GM18951 (cell line): ENCODE data around the gene SLC51B.
"Not testable (repeated sequence)": the region's sequence is repeated elsewhere in the genome, so short reads cannot be mapped to it uniquely, and the experiment has no call there.

ENCODE experiments used
- POLR2A ChIP-seq: IDR thresholded peaks from 4 replicates; pipeline ENCODE4 v1.6.1; 2011; ENCODE audit warnings: mild to moderate bottlenecking; ENCODE audit not compliant: insufficient read length, insufficient read depth; ENCODE audit errors: extremely low read depth
- in situ Hi-C: fragments of 300-500 bp; cut with MboI; formaldehyde crosslinking; loops from one replicate; pipeline ENCODE4 v1.12.0; 2022; ENCODE audit warnings: low sequenced_read_pairs, mixed read lengths, inconsistent platforms; ENCODE audit not compliant: unreplicated experiment

SLC51B gene

GRCh38 chr15:65062061-65062460, 16.9 kb downstream of the SLC51B start:
- in situ Hi-C loops = no loop called here
- TF ChIP-seq POLR2A = no peak

GRCh38 chr15:65062726-65063125, 17.5 kb downstream of the SLC51B start:
- TF ChIP-seq POLR2A = no peak

GRCh38 chr15:65066001-65066634, 20.9 kb downstream of the SLC51B start:
- in situ Hi-C loops = no loop called here
- no peak for TF ChIP-seq POLR2A

More at GRCh38 chr15:65062726-65063125, 17.5 kb downstream of the SLC51B start:
- in situ Hi-C loops = no loop called here

- no peak for TF ChIP-seq POLR2A
- in situ Hi-C loops = no loop called here
These were observed 21.6 kb downstream of the SLC51B start for GRCh38 chr15:65066635-65067316.

GRCh38 chr15:65067317-65067644, 22.1 kb downstream of the SLC51B start:
- in situ Hi-C loops = no loop called here
- TF ChIP-seq POLR2A = no peak

- in situ Hi-C loops = no loop called here
- no peak for TF ChIP-seq POLR2A
These were observed 22.6 kb downstream of the SLC51B start, which contains the start of gene RASL12 for GRCh38 chr15:65067645-65068402. Gene RASL12, minus strand, starts transcription at chr15:65067991. Its CDS starts 156 bp downstream, at chr15:65067835.

GRCh38 chr15:65068403-65068788, 23.2 kb downstream of the SLC51B start:
- in situ Hi-C loops = no loop called here
- TF ChIP-seq POLR2A = no peak

GRCh38 chr15:65069179-65069578, 24.0 kb downstream of the SLC51B start:
- no peak for TF ChIP-seq POLR2A
- in situ Hi-C loops = no loop called here

- TF ChIP-seq POLR2A = no peak
- in situ Hi-C loops = no loop called here
These were observed 24.8 kb downstream of the SLC51B start for GRCh38 chr15:65069779-65070546.

GRCh38 chr15:65071381-65071811, 26.2 kb downstream of the SLC51B start:
- in situ Hi-C loops = no loop called here
- TF ChIP-seq POLR2A = no peak

- in situ Hi-C loops = no loop called here
- no peak for TF ChIP-seq POLR2A
These were observed 26.8 kb downstream of the SLC51B start for GRCh38 chr15:65072027-65072426.

- no peak for TF ChIP-seq POLR2A
- in situ Hi-C loops = no loop called here
These were observed 27.4 kb downstream of the SLC51B start for GRCh38 chr15:65072617-65073016.

- in situ Hi-C loops = not testable (repeated sequence)
These were observed 29.8 kb downstream of the SLC51B start for GRCh38 chr15:65074946-65075345.

GRCh38 chr15:65075607-65076395, 30.6 kb downstream of the SLC51B start:
- in situ Hi-C loops = not testable (repeated sequence)
